CD4-positive, alpha-beta T cell treated with Interleukin-6 for 4 hours (primary cell): ENCODE measurements around the gene MED13.
"Not testable (repeated sequence)": the region's sequence is repeated elsewhere in the genome, so short reads cannot be mapped to it uniquely, and the experiment has no call there.

Experiments used
- DNase-seq: peaks from one replicate; pipeline ENCODE4 v3.0.0-alpha.2; 2020; ENCODE audit warnings: mixed read lengths

Gene MED13

DNA sequence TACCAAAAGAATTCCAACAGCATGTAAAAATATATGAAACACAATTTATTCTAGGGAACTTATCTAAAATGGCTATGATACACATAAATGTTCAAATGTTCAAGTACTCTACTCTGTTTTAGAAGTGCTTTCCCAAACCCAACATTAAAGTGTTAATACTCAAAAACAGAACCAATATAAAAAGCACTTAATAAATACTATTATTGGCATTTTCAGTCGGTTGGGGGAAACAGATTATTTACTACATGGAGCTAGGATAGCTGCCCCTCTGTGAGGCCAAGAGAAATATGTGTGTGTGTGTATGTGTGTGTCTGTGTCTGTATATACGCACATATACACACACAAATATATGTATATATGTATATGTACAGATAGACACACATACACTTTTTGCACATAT lies 169.7 kb downstream of the MED13 start:
- DNase-seq, result no peak

DNA sequence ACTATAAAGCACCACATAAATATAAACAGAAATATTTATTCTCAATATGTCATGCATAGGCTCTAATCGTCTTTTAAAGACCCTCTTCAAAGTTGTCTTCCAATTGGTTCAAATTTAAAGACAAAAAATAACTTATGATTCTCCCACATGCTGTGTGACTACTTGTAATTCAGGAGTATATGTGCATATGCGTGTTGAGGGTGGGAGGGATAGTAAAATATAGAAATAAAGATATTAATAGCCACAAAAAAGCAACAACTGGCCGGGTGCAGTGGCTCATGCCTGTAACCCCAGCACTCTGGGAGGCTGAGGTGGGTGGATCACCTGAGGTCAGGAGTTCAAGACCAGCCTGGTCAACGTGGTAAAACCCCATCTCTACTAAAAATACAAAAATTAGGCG lies 170.8 kb downstream of the MED13 start:
- not testable (repeated sequence) for DNase-seq
